NCI-H2196 (cell line): Measurements from ENCODE around the gene C10orf95.
A peak's percentile ranks its signal among the peaks of the same experiment; 100 is the strongest.
"Not testable (repeated sequence)": the region's sequence is repeated elsewhere in the genome, so short reads cannot be mapped to it uniquely, and the experiment has no call there.

Source experiments
- DNase-seq: peaks from one replicate; lab custom pipeline; 2025; ENCODE audit not compliant: unreplicated experiment; lab: John Stamatoyannopoulos, UW

The C10orf95 gene, protein sequence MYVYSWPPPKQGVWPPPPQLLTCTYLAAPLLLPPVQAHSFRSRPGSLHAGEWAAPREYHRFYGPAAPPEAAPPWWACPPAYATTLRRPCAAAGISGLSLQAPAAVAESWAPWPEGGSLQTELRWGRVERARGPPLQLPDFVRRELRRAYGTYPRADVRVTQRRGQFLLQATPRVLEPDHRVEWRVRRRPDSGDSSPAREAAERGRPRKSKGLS

DNA sequence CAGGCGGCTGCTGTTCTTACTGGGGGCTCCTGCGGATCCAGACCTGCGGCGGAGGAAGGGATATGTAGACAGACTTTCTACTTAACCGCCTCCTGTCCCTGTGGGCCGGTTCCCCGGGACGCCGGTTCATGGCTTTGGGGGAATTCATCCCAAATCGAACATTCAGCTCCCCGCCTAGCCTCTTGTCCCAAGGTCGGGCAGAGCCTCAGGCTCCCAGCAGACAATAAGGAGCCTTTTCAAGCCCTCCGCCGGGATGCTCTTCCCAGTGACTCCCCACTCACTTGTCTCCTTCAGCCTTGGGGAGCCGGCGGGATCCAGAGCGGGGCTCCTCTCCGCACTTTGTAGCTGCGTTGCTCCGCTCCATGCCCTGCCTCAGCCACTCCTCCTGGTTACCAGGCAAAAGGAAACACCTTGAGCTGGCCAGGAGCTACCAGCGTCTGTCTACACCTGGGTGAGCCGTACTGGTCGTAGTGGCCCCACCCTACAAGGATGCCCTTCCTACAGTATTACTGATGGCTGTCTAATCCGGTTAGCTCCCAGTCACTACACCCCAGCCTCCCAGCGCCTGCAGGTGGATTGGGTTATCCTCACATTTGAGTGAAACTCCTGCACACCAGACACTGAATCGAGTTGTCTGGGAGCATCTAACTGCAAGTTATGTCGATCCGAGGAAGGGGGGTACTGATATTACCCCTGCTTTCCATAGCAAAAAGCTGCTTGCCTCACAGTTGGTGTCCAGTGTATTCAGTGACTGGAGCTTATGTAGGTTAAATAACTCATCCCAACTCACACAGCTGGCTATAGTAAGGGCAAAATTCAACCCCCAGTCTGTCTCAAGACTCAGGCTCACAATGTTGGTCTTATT lies at the start of gene C10orf95:
TSS of gene C10orf95 (minus strand) at position 439 of the 865 bp plus-strand sequence. CDS start 450 bp downstream, outside the sequence.
- peak; percentile 8 for DNase-seq

DNA sequence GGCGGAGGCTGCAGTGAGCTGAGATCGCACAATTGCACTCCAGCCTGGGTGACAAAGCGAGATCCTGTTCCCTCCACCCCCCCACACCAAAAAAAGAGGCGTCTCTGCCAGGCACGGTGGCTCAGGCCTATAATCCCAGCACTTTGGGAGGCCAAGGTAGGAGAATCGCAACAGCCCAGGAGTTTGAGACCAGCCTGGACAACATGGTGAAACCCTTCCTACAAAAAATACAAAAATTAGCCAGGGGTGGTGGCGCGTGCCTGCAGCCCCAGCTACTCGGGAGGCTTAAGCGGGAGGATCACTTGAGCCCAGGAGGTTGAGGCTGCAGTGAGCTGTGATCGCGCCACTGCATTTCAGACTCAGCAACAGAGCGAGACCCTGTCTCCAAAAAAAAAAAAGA lies 49.3 kb upstream of the C10orf95 start:
- not testable (repeated sequence) for DNase-seq

DNA sequence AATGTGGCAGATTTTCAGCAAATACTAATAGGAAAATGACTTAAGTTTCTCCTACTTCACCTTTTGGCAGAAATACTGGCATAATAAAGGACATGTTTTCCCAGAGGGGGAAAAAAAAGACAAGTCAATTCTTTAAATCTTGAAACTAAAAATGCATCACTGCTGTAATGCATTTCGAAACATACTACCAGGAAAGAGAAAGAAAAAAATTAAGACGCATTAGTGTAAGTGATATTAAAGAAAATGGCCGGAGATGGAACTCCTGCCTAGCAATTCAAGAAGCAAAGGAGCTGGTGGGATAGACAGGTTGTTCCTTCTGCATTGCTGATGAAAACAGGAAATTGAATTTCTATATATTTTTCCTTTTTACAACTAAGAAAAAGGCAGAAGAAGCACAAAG lies 48.0 kb upstream of the C10orf95 start:
- no peak for DNase-seq

DNA sequence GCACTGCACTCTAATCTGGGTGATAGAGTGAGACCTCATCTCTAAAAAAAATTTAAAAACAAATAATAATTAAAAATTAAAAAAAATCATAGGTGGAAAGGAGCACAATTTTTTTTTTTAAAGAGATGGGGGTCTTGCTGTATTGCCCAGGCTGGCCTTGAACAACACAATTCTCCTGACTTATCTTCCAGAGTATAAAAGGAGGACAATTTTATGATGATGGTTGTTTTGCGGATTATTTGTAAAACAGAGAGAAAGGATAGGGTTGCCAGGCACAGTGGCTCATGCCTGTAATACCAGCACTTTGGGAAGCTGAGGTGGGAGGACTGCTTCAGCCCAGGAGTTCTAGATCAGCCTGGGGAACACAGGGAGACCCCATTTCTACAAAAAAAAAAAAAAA lies 46.2 kb upstream of the C10orf95 start:
- DNase-seq = no peak

DNA sequence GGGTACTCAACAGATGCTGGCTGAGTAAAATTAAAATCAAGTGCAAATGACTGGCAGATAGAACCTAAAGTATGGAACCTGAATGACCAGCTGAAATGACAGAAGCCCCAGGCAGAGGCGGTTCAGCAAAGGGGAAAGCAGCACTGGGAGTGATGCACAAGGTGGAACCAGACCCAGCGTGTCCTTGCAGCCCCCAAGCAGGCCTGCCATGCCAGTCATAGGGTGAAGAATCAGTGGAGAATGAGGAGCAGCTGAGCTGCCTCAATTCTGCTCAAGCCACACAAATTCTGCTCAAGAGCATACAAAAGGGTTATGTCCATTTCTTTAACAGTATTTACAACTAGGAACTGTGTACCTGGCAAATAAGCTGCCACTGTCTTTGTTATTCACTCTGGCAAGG lies 42.4 kb upstream of the C10orf95 start:
- DNase-seq = no peak

DNA sequence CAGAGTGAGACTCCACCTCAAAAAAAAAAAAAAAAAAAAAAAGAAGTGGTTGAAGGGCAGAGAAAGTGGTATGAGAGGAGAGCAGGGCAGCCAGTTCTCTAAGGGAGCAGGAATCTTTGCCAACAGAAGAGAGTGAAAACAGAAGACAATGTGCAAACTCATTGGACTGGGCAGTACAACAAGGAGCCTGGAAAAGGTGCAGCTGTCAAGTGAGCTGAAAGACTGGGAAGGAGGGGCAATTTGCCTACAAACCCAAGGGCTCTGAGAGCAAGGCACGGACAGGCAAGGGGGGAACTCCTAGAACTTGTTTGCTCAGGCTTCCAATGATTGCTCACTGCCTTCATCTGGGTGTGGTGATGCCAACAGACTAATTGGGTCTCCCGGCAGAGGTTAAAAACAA lies 41.6 kb upstream of the C10orf95 start:
- DNase-seq = peak; percentile 18

DNA sequence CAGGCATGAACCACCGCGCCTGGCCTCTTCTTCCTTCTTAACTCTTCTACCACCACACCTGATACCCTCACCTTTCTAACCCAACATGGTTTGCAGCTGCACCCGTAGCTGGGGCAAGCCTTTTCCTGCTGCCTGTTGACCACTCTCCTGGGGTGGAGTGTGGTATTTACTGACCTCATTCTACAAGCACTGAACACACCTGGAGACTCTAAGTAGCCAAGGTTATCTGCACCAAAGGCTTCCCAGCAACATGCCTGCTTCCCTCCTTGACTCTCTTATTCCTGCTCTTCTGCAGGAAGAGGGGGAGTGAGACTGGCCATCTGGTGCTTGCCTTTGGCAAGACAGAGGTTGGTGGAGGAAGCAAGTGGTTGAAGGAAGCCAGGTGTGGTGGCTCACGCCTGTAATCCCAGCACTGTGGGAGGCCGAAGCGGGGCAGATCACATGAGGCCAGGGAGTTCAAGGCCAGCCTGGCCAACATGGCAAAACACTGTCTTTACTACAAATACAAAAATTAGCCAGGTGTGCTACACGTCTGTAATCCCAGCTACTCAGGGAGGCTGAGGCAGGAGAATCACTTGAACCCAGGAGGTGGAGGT lies 41.1 kb upstream of the C10orf95 start:
- DNase-seq = peak; percentile 4

DNA sequence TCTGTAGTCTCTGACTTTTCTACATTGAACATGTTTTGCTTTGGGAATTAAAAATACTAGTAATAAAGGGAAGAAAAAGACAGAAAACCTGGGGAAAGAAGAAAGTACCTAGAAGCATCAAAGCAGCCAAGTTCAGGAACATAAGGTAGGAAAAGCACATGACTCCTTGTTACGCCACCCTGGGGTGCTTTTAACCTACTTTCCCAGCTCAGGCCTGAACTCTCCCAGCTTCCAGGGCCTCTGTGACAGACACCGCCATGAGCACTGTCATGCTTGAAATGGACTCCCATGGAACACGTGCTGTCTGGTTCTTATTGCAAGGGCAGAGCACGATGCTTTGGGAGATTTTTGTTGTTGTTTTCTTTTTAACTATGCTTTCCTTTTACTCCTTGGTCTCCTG lies 39.8 kb upstream of the C10orf95 start:
- DNase-seq = no peak

DNA sequence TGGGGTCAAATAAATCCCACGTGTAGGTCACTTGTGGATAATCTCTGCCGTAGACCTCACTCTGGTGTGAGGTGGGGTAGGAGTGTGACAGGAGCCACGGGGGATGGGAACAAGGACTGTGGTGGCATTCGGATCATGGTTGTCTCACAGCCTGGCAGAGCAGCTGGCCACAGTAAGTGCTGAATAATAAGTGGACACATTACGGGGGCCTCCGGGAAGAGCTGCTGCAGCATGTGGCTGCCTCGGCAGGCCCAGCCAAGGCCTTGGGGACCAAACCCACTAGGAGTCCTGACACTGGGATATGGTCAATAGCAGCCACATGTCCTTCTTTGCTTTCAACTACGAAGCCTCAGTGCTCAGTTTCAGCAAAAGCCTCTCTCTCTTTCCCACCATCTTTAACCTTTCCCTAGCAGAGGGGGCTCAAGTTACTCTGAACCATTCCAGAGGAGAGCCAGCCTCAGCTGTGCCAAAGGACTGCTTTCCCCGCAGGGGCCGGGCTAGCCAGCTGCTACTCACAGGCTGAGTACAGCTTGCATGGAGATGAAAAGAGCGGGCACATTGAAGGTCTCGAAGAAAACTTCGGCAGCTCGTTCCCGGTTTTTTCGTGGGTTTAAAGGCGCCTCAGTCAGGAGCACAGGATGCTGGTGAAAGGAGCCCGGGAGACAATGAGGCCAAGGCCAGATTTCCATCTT lies 33.9 kb upstream of the C10orf95 start:
- DNase-seq = no peak

DNA sequence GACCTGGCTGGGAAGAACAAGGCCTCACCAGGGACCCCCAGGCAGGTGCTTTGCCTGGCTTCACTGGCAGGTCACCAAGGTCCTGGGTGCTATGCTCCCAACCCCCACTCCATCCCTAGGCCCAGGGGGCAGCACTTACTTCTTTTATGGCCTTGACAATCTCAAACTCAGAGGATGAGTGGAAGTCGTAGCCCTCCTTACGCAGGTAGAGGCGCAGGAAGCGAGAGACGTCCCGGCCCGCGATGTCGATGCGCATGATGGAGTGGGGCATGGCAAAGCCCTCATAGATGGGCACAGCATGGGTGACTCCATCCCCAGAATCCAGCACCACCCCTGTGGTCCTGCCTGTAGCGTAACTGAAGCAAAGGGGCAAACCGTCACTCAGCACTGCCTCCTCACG lies 32.7 kb upstream of the C10orf95 start:
- no peak for DNase-seq

DNA sequence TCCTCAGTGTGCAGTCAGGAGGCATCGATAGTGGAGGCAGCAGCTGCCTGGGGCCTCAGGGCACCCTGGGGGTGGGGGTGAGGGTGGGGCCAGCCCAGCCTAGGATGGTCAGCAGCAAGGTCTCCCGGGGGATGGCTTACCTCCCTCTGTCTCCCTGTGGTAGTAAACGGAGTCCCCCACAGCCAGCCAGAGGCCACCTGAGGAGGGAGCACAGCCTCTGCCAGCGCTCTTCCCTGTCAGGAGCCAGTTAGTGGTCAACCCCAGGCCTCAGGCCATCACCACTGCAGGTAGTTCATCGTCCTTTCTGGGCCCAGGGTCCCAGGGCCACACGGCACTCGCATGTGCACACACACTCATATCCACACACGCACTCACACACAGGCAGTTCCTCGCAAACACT lies 29.1 kb upstream of the C10orf95 start:
- no peak for DNase-seq

DNA sequence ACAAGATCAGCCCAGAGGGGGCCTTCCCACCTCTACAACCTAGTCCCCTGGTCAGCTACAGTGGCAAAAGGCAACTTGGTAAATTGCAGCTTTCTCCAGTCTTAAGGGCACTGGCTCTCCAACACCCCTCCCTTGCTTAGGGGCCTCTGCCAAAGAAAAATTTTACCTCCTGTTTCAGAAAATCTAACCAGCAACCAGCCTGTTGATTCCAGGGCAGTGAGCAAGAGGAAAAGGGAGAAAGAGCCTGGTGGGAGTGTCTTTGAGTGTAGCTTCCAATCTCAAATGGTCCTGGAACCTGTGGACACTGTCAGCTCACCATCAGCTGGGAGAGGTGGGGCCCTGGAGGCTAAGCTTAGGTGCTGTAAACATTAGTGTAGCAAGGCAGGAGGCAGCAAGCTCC lies 28.3 kb upstream of the C10orf95 start:
- DNase-seq = no peak

DNA sequence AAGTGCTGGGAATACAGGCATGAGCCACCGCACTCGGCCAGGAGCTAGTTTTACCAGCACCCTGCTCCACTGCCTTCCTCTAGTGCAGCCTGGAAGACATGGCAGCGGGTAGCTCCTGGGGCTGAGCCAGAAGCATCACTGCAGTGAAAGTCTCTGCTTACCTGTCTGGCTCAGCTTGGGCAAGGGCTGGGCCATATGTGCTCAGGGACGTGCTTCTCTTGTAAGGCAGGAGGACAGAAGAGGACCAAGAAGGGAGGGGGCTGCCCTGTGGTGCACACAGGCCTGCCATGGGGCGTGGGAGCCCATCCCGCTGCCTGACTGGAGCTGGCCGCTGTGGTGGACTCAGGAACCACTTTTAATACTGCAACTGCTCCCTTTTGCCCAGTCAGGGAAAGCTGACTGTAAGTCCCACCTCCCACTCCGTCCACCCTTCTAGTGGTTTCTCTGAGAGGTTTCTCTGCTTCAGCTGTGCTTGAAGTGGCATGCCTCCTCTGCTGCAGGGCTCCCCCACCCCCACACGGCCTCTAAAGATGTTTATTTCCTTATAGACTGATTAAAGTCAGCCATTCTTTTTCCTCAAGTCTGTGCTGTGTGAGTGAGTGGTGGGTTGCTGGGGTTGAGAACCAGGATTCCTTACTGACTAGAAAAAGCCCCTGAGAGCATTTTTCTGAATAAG lies 25.3 kb upstream of the C10orf95 start:
- no peak for DNase-seq

DNA sequence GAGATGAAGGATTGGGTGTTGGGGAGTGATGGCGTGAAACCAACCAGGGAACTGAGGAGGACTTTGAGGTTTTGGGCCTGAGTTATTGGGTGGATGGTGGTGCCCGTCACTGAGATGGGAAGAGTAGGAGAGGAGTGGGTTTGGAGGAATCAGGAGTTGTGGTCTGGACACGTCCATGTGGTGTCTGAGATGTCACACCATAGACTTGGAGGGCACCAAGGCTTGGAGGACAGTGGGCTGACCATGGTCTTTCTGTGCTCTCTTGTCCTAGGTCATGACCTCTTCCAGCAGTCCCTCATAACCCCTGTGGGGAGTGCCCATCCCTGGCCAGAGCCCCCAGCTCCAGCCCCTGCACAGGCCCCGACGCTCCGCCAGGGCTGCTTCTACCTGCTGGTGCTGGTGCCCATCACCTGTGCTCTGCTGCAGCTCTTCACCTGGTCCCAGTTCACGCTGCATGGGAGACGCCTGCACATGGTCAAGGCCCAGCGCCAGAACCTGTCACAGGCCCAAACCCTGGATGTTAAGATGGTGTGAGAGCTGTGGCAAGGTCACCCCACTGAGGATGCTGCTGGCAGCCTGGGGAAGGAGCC lies 24.2 kb upstream of the C10orf95 start:
- DNase-seq = no peak

DNA sequence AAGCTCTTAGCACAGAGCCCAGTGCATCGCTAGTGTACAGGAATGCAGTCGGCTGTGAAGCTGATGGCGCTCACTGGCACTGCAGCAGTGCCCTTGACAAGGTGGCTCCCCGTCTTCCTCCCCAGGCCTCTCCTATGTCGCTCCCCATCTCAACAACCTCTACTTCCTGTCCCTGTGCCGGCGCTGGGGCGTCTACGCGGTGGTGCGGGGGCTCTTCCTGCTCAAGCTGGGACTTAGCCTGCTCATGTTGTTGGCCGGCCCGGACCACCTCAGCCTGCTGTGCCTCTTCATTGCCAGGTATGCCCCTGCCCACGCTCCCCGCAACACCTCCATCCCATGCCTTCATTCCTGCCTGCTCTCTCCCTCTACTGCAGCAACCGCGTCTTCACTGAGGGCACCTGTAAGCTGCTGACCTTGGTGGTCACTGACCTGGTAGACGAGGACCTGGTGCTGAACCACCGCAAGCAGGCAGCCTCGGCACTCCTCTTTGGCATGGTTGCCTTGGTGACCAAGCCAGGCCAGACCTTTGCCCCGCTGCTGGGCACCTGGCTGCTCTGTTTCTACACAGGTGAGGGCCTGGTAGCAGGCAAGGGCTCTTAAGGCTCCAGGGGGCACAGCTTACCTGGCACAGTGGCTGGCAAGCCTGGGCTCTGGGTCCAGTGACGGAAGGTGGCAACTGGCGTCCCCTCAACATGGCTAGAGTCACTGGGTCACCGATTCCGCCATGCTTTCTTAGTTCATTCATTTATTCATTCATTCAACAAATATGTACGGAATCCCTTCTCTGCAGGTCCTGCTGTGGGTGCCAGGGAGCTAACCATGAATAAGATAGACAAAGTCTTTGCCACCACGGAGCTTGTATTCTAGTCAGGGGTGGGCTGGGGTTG lies 22.3 kb upstream of the C10orf95 start:
- no peak for DNase-seq

DNA sequence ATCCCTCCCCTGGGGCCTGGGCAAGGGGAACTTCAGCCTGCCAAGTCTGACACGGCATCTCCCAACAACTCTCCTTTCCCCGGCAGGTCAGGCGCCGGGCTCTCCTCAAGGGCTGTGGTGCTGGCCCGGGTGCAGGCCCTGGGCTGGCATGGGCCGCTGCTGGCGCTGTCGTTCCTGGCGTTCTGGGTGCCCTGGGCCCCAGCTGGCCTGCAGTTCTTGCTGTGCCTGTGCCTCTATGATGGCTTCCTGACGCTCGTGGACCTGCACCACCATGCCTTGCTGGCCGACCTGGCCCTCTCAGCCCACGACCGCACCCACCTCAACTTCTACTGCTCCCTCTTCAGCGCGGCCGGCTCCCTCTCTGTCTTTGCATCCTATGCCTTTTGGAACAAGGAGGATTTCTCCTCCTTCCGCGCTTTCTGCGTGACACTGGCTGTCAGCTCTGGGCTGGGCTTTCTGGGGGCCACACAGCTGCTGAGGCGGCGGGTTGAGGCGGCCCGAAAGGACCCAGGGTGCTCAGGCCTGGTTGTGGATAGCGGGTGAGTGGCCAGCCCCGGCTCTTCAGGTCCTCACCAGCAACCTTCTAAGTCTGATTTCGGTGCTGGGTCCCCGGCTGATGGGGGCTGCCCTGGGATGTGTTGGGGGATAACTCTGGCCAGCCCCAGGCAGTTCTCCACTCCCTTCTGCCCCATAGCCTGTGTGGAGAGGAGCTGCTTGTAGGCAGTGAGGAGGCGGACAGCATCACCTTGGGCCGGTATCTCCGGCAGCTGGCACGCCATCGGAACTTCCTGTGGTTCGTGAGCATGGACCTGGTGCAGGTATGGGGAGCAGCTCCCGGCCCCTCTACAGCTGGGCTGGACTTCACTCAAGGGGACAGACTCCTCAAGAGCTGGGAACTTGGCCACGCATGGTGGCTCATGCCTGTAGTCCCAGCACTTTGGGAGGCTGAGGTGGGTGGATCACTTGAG lies 19.5 kb upstream of the C10orf95 start:
- no peak for DNase-seq

DNA sequence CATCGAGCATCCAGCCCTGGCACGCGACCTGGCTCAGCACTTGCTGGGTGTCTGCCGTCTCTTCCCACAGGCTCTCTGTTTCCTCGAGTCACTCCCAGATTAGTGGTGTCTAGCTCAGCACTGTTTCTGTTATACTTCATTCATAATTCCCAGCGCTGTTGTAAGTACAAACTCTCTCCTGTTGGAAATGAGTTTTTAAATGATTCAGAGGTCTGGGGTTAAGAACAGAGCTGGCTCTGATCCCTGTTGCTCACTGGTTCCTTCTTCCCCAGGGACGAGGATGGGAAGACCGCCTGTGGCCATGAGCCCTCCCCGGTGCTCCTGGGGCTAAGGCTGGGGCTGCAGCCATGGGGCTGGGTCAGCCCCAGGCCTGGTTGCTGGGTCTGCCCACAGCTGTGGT lies 17.3 kb upstream of the C10orf95 start:
- no peak for DNase-seq

DNA sequence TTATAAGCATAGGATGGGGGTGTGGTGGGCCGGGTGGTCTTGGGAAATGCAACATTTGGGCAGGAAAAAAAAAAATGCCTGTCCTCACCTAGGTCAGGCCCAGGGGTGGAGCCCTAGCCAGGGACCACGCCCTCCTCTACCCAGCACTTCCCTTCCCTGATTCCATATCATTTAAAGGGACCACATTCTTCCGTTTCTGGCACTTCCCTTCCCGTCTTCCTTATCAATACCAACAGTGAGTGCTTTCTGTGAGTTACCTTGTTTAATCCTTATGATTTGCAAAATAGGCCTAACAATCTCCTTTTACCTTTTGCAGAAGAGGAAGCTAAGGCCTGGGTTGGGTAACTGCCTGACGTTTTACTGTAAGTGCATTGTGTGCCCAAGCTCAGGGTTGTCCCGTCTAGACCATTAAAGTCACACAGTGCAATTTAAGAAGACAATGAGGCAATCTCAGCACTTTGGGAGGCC lies 16.7 kb upstream of the C10orf95 start:
- no peak for DNase-seq
